ENCODE results near the gene ACTR2.
"Not testable (repeated sequence)": the region's sequence is repeated elsewhere in the genome, so short reads cannot be mapped to it uniquely, and the experiment has no call there.

The ACTR2 gene

DNA sequence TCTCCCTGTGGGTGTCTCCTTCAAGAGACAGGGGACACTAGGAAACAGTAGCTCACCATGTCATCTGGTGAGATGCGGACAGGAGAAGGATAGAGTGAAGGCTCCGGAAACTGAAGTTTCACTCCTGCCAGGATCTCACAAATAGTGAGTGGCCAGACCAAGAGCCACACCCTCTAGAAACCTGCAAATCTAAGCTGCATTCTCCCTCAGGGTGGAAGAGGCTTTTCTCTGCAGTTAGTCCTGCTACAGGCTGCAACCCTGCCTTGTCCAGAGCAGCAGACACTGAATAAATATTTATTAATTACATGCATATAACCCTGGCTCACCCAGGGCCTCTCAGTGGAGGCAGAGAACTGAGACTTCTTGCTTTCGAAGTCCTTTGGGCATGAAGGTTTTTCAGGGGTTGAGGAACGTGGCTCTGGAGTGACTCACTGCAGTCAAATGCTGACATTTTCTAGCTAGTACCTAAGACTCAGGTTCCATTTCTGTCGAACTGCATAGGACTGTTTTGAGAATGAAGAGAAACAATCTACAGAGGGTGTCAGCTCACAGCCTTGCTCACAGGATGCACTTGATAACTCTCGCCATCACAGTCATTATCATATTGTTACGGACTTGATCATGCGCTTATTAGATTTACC, 87.3 kb downstream of the ACTR2 start:
- DNase-seq: no peak

- no peak for DNase-seq
Observed at GRCh38 chr2:65316072-65316471, 88.4 kb downstream of the ACTR2 start.

- DNase-seq: not testable (repeated sequence)
Observed at GRCh38 chr2:65317351-65317750, 89.7 kb downstream of the ACTR2 start.

GRCh38 chr2:65317841-65318240, 90.2 kb downstream of the ACTR2 start:
- DNase-seq: no peak

GRCh38 chr2:65319072-65319673, 91.5 kb downstream of the ACTR2 start:
- no peak for DNase-seq

DNA sequence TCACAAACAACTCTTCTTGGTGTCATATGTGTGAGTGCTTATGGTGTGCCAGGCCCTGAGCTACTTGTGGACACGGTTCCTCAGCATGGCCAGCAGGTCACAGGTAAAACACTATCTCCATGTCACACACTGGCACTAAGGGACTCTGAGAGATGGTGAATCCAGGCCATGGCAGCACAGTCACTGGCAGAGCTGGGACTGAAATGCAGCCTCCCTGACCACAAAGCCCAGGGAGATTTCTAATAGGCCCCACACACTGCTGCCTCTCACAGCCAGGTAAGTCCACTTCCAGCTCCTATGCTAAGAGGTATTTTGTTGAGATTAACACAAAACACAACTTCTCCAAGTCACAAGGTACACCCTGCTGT, 92.0 kb downstream of the ACTR2 start:
- DNase-seq: no peak

GRCh38 chr2:65320042-65320725, 92.6 kb downstream of the ACTR2 start:
- no peak for DNase-seq

All from NCI-H526 (cell line).